GM19467 (cell line): ENCODE results near the gene DVL1.
"Not testable (repeated sequence)": the region's sequence is repeated elsewhere in the genome, so short reads cannot be mapped to it uniquely, and the experiment has no call there.

ENCODE experiments used
- ATAC-seq: cut with Tn5 transposase; IDR thresholded peaks from one replicate; pipeline ENCODE4 v1.9.1; 2021; ENCODE audit warnings: mild to moderate bottlenecking, moderate library complexity; ENCODE audit not compliant: unreplicated experiment

DVL1 gene

GRCh38 chr1:1373815-1374588, 24.8 kb upstream of the DVL1 start:
- no peak for ATAC-seq

GRCh38 chr1:1373051-1373814, 24.0 kb upstream of the DVL1 start:
- no peak for ATAC-seq

- ATAC-seq: no peak
Observed at GRCh38 chr1:1371746-1372711, 22.8 kb upstream of the DVL1 start.

GRCh38 chr1:1371364-1371745, 22.1 kb upstream of the DVL1 start:
- ATAC-seq: no peak

GRCh38 chr1:1370771-1371300, 21.6 kb upstream of the DVL1 start:
- no peak for ATAC-seq

GRCh38 chr1:1370094-1370493, 20.9 kb upstream of the DVL1 start:
- not testable (repeated sequence) for ATAC-seq

- ATAC-seq: no peak
Observed at GRCh38 chr1:1367315-1367714, 18.1 kb upstream of the DVL1 start.

GRCh38 chr1:1366699-1367066, 17.5 kb upstream of the DVL1 start:
- ATAC-seq: no peak

- no peak for ATAC-seq
Observed at GRCh38 chr1:1365875-1366698, 16.9 kb upstream of the DVL1 start.

- ATAC-seq: no peak
Observed at GRCh38 chr1:1364266-1364665, 15.0 kb upstream of the DVL1 start.

GRCh38 chr1:1361982-1362423, 12.8 kb upstream of the DVL1 start:
- no peak for ATAC-seq

- no peak for ATAC-seq
Observed at GRCh38 chr1:1361233-1361981, 12.2 kb upstream of the DVL1 start.

- no peak for ATAC-seq
Observed at GRCh38 chr1:1360506-1361169, 11.4 kb upstream of the DVL1 start.

GRCh38 chr1:1359664-1360468, 10.6 kb upstream of the DVL1 start:
- ATAC-seq: no peak

- ATAC-seq: no peak
Observed at GRCh38 chr1:1359308-1359663, 10.1 kb upstream of the DVL1 start.

GRCh38 chr1:1358433-1359271, 9.4 kb upstream of the DVL1 start, which contains the start of gene MXRA8:
Gene MXRA8 (minus strand): TSS chr1:1358555. CDS start chr1:1358504, 51 bp downstream.
- ATAC-seq: no peak

GRCh38 chr1:1357871-1358432, 8.7 kb upstream of the DVL1 start:
- no peak for ATAC-seq
